LNCAP (cell line): ENCODE data around the gene TMEM273.

ENCODE experiments used
- TF ChIP-seq, protein P1 (sequence below): fragments of 450-650 bp; IDR thresholded peaks from 2 replicates; pipeline ENCODE4 v1.5.1; 2017; ENCODE audit warnings: mild to moderate bottlenecking

The TMEM273 gene

DNA sequence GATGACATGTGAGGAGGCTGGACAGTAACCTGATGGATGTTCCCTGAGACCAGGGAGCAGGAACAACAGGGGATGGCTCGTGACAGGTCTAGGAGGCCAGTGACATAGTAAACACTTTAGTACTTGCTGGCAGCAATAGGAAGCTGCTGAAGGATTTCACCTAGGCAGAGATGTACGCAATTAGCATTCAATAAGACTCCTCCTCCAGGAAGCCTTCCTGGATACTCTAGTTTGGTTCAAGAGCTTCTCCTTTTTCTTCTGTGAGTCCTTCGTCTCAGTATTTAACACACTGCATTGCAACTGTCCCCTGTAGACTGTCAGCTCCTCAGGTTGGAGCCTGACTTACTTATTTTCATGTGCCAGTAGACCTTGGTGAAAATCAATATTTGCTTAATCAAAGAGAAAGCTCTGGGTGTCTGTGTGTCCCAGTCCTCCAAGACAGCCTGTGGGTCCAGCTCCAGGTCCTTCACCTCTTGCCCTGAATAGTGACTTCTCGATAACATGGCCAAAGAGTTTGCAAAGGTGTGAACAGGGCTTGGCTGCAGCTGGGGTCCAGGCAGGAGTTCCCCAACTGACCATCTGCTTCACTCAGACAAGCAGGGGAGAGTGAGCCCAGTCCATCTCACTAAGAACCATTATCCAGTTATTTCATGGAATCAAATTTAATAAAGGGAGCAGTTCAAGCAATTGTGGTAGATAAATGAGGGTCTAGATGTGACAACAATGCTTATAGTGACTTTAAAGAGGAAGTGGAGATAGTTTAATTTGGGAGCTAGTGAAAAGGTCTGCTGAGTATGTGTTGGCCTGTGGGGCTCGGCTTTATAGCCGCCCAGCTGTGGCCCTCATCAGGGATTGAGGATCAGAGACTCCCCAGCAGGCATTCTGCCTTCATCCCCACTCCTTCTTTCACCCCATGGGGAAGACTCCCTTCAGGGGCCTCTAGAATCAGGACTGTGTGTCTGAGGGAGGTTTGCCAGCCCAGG lies 9.4 kb downstream of the TMEM273 start:
- TF ChIP-seq, protein P1, sequence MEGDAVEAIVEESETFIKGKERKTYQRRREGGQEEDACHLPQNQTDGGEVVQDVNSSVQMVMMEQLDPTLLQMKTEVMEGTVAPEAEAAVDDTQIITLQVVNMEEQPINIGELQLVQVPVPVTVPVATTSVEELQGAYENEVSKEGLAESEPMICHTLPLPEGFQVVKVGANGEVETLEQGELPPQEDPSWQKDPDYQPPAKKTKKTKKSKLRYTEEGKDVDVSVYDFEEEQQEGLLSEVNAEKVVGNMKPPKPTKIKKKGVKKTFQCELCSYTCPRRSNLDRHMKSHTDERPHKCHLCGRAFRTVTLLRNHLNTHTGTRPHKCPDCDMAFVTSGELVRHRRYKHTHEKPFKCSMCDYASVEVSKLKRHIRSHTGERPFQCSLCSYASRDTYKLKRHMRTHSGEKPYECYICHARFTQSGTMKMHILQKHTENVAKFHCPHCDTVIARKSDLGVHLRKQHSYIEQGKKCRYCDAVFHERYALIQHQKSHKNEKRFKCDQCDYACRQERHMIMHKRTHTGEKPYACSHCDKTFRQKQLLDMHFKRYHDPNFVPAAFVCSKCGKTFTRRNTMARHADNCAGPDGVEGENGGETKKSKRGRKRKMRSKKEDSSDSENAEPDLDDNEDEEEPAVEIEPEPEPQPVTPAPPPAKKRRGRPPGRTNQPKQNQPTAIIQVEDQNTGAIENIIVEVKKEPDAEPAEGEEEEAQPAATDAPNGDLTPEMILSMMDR: no peak

DNA sequence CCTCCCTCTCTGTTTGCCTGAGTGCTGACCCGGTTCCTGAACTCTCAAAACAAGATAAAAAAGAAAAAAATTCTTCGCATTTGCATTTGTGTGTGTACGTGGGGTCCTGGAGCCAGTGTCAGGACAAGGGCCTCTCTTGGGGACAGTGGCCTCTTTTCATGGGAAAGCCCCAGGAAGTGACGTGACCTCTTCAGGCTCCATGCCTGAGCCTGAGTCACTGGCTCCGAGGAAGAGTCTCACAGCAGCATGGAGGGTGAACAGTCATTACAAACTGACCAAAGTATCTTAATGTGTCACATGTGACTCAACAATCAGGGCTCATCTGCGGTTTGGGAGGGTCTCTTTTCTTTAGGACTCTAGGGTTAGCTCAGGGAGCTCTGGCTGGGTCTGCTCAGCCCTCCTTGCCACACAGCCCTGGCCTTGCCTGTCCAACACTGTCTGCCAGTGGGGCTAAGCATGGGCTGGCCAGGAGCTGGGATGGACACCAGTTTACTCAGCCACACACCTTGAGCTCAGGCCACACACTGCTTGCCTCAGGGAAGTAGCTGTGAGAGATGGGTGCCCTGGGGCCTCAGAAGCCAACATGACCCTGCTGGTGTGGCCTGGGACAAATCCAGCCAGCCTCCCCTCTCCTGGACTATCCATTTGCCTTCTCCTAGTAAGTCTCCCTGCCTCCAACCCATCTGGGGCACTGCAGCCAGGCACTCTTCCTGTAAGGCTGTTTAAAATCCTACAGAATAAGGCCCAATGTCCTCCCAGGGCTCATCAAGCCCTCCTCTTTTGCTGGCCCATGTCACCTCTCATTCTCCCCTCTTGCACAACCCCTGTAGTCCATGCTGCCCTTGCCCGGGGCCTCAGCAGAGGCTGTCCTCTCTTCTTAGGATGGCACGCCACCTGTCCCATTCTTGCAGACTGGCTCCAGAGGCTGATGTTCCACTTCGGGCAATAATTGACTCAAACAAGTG lies 10.5 kb downstream of the TMEM273 start:
- TF ChIP-seq, protein P1: no peak

DNA sequence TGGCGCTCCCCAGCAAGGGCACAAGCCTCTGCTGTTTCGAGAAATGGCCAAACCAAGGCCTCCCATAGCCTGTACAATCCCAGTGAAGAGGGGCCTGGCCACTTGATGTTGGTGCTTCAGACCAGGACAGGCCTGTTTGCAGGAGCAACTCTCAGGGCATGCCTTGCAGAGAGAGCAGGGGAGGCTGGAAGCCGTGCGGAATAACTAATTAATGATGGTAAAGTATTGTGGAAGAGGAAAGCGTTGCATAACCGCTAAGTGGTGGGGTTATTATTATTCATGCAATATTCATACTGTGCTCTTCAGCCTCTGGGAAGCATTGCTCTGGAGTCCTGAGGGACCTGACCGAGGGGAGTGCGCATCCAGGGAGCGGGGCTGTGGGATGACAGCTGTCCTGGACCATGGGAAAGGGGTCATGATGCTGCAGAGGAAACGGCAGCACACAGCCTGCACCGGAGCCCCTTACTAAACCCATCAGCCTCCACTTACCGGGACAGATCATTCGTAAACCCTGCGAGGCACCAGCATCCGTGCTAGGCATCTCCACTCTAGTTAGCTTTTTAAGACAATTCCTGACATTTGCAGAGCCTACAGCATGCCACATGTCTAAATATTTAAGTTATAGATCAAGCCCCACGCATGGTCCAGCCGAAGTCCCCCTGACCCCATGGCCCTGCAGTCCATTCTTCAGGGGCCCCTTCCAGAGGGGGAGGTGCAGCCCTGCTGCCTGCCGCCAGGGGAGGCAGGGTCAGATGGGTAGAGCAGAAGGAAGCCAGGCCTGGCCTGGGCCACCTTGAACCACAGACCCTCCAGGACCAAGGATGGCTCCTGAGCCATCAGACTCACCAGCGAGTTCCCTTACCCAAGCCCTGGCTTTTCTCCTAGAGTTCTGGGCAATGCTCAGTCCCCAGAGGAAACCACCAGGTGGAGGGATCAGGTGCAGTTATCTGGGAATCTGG lies 11.6 kb downstream of the TMEM273 start:
- TF ChIP-seq, protein P1: no peak

DNA sequence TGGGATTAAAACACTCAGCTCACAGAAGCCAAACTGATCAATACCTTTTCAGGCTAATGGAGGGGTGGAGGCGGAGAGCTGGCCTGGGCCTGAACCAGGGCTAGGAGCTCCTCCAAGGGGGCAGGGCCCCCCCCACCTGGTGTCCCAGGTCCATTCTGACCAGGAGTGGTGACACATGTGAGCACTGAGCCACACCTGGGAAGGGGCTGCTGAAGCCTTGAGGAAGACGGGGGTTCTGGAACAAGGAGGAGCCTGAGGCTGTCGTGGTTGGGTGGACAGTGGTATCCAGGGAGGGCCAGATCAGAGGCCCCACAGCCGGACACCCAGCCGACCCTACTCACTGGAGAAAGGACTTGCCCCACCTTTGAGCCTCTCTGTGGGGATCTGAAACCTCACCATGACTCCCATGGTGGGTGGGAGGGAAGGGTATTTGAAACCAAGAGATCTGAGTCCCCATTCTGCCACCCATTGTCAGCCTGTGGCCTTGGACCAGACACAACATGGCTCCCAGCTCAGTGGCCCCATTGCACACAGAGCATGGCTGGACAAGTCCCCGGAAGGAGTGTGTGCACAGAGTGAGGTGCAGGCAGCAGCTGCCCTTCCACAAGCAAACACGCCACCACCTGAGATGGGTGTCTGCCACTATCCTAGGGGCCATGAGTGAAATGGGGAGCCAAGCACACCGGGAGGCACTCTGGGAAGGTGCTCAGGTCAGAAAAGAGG lies 12.4 kb downstream of the TMEM273 start:
- TF ChIP-seq, protein P1: no peak

DNA sequence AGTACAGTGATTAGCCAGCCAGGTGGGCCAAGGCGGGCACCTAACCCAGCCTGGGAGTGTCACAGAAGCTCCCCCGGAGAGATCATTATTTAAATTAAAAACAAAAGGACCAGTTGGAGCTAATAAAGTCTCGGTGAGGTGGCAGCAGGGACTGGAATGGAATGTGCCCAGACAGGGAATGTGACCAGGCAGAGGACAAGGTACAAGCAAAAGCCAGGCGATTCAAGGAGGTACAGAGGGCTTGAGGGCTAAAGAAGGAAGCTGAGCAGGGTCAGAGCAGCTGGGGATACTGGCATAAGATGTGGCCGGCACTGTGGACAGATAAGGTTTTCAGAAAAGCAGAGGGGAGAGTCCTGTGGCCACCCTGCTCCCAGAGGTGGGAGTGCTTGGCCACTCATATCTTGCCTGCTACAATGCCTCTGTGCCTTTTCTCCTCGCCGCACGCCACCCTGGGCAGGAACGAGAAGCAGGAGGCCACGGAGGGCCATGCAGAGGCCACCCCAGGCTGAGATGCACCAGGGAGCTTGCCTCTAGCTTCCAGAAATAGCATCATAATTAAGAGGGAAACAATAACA lies 13.2 kb downstream of the TMEM273 start:
- TF ChIP-seq, protein P1: no peak

DNA sequence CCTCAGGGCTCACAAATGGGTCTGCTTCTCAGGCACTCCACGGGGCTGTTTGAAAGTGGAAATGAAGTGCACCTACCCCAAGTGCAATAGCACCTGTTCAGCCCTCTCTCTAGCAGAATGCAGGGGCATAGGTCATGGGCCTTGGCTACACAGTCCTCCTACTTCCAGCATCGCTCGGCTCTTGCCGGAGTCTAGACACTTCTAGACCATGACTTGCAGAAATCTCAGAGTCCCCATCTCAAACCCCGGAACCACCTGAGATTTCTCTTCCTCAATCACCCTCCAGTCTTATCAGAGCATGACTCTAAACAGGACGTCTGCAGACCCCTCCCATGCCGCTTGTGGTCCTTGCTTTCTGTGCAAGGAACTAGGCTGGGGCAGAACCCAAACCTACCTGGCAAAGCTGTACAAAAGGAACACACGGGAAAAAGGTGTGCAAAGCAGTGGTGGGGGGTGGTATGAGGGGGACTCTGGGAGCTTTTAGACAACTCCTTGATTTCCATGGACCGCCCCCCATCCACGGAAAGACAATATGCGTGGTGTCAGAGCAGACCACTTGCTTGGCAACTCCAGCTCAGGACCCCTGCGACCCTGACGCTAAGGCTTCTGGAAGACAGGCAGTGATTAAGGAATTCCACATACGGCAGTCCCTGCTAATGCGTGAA lies 13.8 kb downstream of the TMEM273 start:
- TF ChIP-seq, protein P1: no peak
